Brain microvascular endothelial cell (primary cell): ENCODE measurements around the gene RNASEH1.

Experiments
- DNase-seq: peaks from one replicate; pipeline ENCODE4 v3.0.0-alpha.2; 2020
- H3K27ac ChIP-seq: fragments of 250-450 bp; sonication (Bioruptor Pico); 2 replicates; pipeline ENCODE4 v1.5.1; 2020; ENCODE audit warnings: mild to moderate bottlenecking, moderate library complexity
- H3K27me3 ChIP-seq: fragments of 250-450 bp; sonication (Bioruptor Pico); replicated peaks from 2 replicates; pipeline ENCODE4 v1.5.1; 2020; ENCODE audit warnings: mild to moderate bottlenecking
- H3K36me3 ChIP-seq: fragments of 250-450 bp; sonication (Bioruptor Pico); replicated peaks from 2 replicates; pipeline ENCODE4 v1.5.1; 2020; ENCODE audit warnings: mild to moderate bottlenecking
- H3K4me3 ChIP-seq: 2 replicates; pipeline ENCODE4 v1.5.1; 2011; ENCODE audit warnings: low read depth, mild to moderate bottlenecking, control low read depth, low read length, moderate library complexity
- CTCF ChIP-seq: IDR thresholded peaks from 2 replicates; pipeline ENCODE4 v1.5.1; 2011; ENCODE audit warnings: low read depth, mild to moderate bottlenecking, moderate library complexity, low read length, control low read depth, inconsistent platforms; ENCODE audit errors: missing control alignments
- in situ Hi-C: cut with HindIII; loops from 2 replicates; pipeline ENCODE4 v1.10.0; 2017; ENCODE audit warnings: low sequenced_read_pairs, low pct_ligation_motif_present

The RNASEH1 gene

GRCh38 chr2:3536682-3537632 lies 21.2 kb downstream of the RNASEH1 start:
- TF ChIP-seq CTCF, result peak; percentile 82
- peak; percentile 68 for DNase-seq
- H3K36me3 ChIP-seq, result peaks cover 12% of the 10 kb centered on the region
- H3K27ac ChIP-seq, result peak overlapping the region; percentile 98
- H3K4me3 ChIP-seq, result peak overlapping the region; percentile 56
- in situ Hi-C loops, result no loop called here
- H3K27me3 ChIP-seq, result no peaks in the 10 kb centered on the region

- peak; percentile 53 for TF ChIP-seq CTCF
- Histone ChIP-seq H3K27me3 (no peaks in the 10 kb centered on the region), H3K27ac (peak overlapping the region; percentile 98), H3K4me3 (peak overlapping the region; percentile 56), H3K36me3 (peaks cover 7% of the 10 kb centered on the region)
- peak; percentile 93 for DNase-seq
- in situ Hi-C loops, result no loop called here
Measured at GRCh38 chr2:3535794-3536681, 22.1 kb downstream of the RNASEH1 start.

GRCh38 chr2:3535467-3535793 lies 22.7 kb downstream of the RNASEH1 start:
- Histone ChIP-seq H3K27me3 (no peaks in the 10 kb centered on the region), H3K27ac (peak overlapping the region; percentile 98), H3K36me3 (peaks cover 6% of the 10 kb centered on the region), H3K4me3 (peak overlapping the region; percentile 56)
- no peak for TF ChIP-seq CTCF
- no peak for DNase-seq
- in situ Hi-C loops, result no loop called here

GRCh38 chr2:3534251-3534814 lies 23.8 kb downstream of the RNASEH1 start:
- in situ Hi-C loops, result no loop called here
- Histone ChIP-seq H3K4me3 (no peak overlapping the region), H3K36me3 (peaks cover 3% of the 10 kb centered on the region), H3K27me3 (no peaks in the 10 kb centered on the region), H3K27ac (no peak overlapping the region)
- no peak for TF ChIP-seq CTCF
- no peak for DNase-seq

GRCh38 chr2:3533836-3534235 lies 24.3 kb downstream of the RNASEH1 start:
- in situ Hi-C loops, result no loop called here
- Histone ChIP-seq H3K4me3 (no peak overlapping the region), H3K27me3 (no peaks in the 10 kb centered on the region), H3K36me3 (no peaks in the 10 kb centered on the region), H3K27ac (no peak overlapping the region)
- no peak for DNase-seq
- TF ChIP-seq CTCF, result no peak
